Gastroesophageal sphincter (tissue), 3 donors: ENCODE data around the gene AKR1D1.

Source experiments
- POLR2A ChIP-seq, 2 donors: fragments of 450-650 bp; IDR thresholded peaks; one replicate each; pipeline ENCODE4 v1.6.1; 2017; ENCODE audit warnings: antibody characterized with exemption in 2 of 2, mild to moderate bottlenecking in 2 of 2, moderate library complexity in 1 of 2
- TF ChIP-seq, protein P1 (sequence below), 4 experiments: fragments of 200-600 bp in 2 of 4; fragments of 450-650 bp in 2 of 4; sonication (generic) in 1 of 4; IDR thresholded peaks; one replicate each; pipeline ENCODE4 v1.5.1; 2017 to 2019; ENCODE audit warnings: antibody characterized with exemption in 4 of 4, mild to moderate bottlenecking in 2 of 4, moderate library complexity in 2 of 4

DNA sequence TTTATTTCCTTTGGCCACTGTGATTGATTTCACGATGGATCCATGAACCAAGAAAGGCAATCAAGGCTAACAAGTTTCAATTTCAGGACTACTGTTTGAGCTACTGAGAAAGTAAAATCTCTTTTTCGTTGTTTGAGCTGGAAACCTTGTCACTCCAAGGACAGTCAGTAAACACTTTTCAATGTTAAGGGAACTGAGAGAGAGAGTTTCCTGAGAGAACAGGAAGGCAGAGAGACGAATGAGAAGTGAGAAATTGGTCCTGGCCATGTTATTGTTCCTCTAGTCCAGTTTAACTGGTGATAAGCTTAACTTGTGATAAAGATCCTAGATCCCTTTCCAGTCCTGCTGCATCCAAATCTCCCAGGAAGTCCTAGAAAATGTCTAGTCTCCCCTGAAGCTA is 909 bp upstream of the AKR1D1 start:
- TF ChIP-seq, protein P1, sequence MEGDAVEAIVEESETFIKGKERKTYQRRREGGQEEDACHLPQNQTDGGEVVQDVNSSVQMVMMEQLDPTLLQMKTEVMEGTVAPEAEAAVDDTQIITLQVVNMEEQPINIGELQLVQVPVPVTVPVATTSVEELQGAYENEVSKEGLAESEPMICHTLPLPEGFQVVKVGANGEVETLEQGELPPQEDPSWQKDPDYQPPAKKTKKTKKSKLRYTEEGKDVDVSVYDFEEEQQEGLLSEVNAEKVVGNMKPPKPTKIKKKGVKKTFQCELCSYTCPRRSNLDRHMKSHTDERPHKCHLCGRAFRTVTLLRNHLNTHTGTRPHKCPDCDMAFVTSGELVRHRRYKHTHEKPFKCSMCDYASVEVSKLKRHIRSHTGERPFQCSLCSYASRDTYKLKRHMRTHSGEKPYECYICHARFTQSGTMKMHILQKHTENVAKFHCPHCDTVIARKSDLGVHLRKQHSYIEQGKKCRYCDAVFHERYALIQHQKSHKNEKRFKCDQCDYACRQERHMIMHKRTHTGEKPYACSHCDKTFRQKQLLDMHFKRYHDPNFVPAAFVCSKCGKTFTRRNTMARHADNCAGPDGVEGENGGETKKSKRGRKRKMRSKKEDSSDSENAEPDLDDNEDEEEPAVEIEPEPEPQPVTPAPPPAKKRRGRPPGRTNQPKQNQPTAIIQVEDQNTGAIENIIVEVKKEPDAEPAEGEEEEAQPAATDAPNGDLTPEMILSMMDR (IDR thresholded peaks at IDR 0.05), result no peak
- no peak for TF ChIP-seq POLR2A (IDR thresholded peaks at IDR 0.05)
